Measurements from ENCODE around the gene PACRG. TPM values are rescaled to one million over a fixed set of nuclear protein-coding genes. Genes with fewer than 3 reads are reported as not detected.

Gene PACRG
- total and polyA plus RNA-seq, 10 of the 15 experiments (the other 5 are each of a cell fraction or from before 2014, with no cell fraction given): not detected

DNA sequence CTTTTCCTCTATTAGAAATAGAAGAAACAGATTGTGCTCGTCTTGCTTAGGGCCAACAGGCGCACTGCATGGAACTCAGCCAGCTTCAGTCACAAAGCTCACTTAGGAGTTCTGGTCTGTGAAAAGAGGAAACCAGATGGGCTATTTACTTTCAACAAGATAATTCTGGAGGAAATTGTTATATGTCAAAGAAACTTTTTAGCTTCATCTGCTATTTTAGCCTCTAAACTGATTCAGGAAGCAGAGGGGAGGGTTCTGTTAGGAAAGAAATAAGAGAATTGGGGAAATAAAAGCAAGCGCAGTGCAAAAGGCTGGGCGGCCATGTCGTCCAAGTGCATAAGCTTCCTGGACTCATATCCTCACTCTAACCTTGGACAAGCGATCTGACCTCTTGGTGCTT lies 21.5 kb upstream of the PACRG start (continued):
- TF ChIP-seq NRF1 (conservative IDR thresholded peaks at IDR 0.05; ENCODE audit: low read depth, low read length): no peak
- TF ChIP-seq NBN (IDR thresholded peaks at IDR 0.05): no peak
- no peak for TF ChIP-seq LARP7 (IDR thresholded peaks at IDR 0.05)
- TF ChIP-seq ASH2L (IDR thresholded peaks at IDR 0.05; ENCODE audit: borderline replicate concordance, low read depth): no peak
- TF ChIP-seq RELA (IDR thresholded peaks at IDR 0.05; ENCODE audit: borderline replicate concordance, partially characterized antibody): no peak
- no peak for TF ChIP-seq EGR1 (IDR thresholded peaks at IDR 0.05; ENCODE audit: borderline replicate concordance in 1 of 2, low read depth in 2 of 2, low read length in 2 of 2)
- TF ChIP-seq, protein P1, sequence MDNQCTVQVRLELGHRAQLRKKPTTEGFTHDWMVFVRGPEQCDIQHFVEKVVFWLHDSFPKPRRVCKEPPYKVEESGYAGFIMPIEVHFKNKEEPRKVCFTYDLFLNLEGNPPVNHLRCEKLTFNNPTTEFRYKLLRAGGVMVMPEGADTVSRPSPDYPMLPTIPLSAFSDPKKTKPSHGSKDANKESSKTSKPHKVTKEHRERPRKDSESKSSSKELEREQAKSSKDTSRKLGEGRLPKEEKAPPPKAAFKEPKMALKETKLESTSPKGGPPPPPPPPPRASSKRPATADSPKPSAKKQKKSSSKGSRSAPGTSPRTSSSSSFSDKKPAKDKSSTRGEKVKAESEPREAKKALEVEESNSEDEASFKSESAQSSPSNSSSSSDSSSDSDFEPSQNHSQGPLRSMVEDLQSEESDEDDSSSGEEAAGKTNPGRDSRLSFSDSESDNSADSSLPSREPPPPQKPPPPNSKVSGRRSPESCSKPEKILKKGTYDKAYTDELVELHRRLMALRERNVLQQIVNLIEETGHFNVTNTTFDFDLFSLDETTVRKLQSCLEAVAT (IDR thresholded peaks at IDR 0.05): no peak
- no peak for TF ChIP-seq STAT3 (IDR thresholded peaks at IDR 0.05; ENCODE audit: low read depth, low read length)

DNA sequence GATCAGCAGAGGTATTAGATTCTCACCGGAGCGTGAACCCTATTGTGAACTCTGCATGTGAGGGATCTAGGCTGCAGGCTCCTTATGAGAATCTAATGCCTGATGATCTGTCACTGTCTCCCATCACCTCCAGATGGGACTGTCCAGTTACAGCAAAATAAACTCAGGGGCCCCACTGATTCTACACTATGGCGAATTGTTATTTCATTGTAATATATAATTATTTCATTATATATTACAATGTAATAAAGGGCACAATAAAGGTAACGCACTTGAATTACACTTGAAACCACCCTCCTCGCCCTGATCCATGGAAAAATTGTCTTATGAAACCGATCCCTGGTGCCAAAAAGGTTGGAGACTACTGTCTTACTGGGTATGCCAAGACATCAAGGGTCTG lies 18.8 kb upstream of the PACRG start:
- Histone ChIP-seq H3K4me3 (no peak overlapping the region), H3K4me1 (ENCODE audit: control insufficient read depth, insufficient read depth, low read length) (no peaks in the 10 kb centered on the region), H3K27me3 (replicated peaks in 1 of 2; ENCODE audit: control insufficient read depth in 2 of 2, insufficient read depth in 2 of 2, low read length in 1 of 2) (no peaks in the 10 kb centered on the region; a peak in 1 of 4 replicates), H3K9me3 (replicated peaks; ENCODE audit: control insufficient read depth, insufficient read depth, low read length) (no peaks in the 10 kb centered on the region), H2AFZ (ENCODE audit: control insufficient read depth, low read depth, low read length) (no peak overlapping the region), H3K9ac (ENCODE audit: control insufficient read depth, insufficient read depth, low read length) (no peak overlapping the region), H3K27ac (ENCODE audit: control insufficient read depth, insufficient read depth) (no peak overlapping the region), H3K4me2 (ENCODE audit: control insufficient read depth, insufficient read depth) (no peak overlapping the region), H3K79me2 (ENCODE audit: control insufficient read depth, insufficient read depth, low read length) (no peaks in the 10 kb centered on the region), H3K36me3 (ENCODE audit: control insufficient read depth in 2 of 2, insufficient read depth in 2 of 2, low read length in 1 of 2) (no peaks in the 10 kb centered on the region), H4K20me1 (ENCODE audit: control insufficient read depth, insufficient read depth) (no peaks in the 10 kb centered on the region)
- BruUV-seq (replicated peaks): no TSS peak
- FAIRE-seq (no peak), ATAC-seq (no peak), DNase-seq (ENCODE audit: low read depth, low spot score) (no peak)
- in situ Hi-C loops (cut with MboI) (no loop called here), intact Hi-C loops (cut with micrococcal nuclease; ENCODE audit: unreplicated experiment) (no loop called here)
- CTCF ChIA-PET: no interaction called here
- TF ChIP-seq RELA (IDR thresholded peaks at IDR 0.05; ENCODE audit: borderline replicate concordance, partially characterized antibody) (no peak), STAT3 (IDR thresholded peaks at IDR 0.05; ENCODE audit: low read depth, low read length) (no peak)
- RAD21 ChIA-PET (ENCODE audit: unreplicated experiment): no interaction called here
- SMC1A ChIA-PET (ENCODE audit: uncharacterized antibody, unreplicated experiment): no interaction called here
- POLR2A ChIA-PET: no interaction called here
- WGBS (ENCODE audit: insufficient coverage, insufficient replicate concordance, low lambda C conversion rate, missing lambda C conversion rate): 22% methylated on average over 6 of the region's 6 CpGs
